ENCODE results near the gene SLC9A9. TPM values are rescaled to one million over a fixed set of nuclear protein-coding genes. Genes with fewer than 3 reads are reported as not detected.
A peak's percentile ranks its signal among the peaks of the same experiment; 100 is the strongest.

SLC9A9 gene
- total and polyA plus RNA-seq, 9 of the 15 experiments (the other 6 are each of a cell fraction or from before 2014, with no cell fraction given): 0.03 to 0.13 TPM; not detected in 7

- Histone ChIP-seq H3K4me3 (no peak overlapping the region), H4K20me1 (replicated peaks; ENCODE audit: control insufficient read depth, insufficient read depth, low read length) (no peaks in the 10 kb centered on the region), H3K27ac (ENCODE audit: extremely low read depth, low read depth, low read length) (no peak overlapping the region), H3K4me1 (replicated peaks in 1 of 2; ENCODE audit: control insufficient read depth in 2 of 2, insufficient read depth in 2 of 2, low read length in 2 of 2) (peaks cover 0 to 12% of the 10 kb centered on the region in 2 experiments; a peak in 2 of 5 replicates), H2AFZ (ENCODE audit: low read depth, low read length) (peak overlapping the region; percentile 58; the same call in 1 of the 2 replicates), H3K27me3 (ENCODE audit: control insufficient read depth in 2 of 2, insufficient read depth in 2 of 2, low read length in 2 of 2) (no peaks in the 10 kb centered on the region), H3K9ac (ENCODE audit: insufficient read depth in 1 of 2, low read depth in 2 of 2, low read length in 2 of 2) (no peak overlapping the region), H3K4me2 (ENCODE audit: insufficient read depth, low read length) (no peak overlapping the region), H3K9me3 (replicated peaks; ENCODE audit: control insufficient read depth, insufficient read depth, low read depth, low read length) (no peaks in the 10 kb centered on the region), H3K79me2 (ENCODE audit: control insufficient read depth, insufficient read depth, low read length) (no peaks in the 10 kb centered on the region), H3K9me1 (ENCODE audit: control insufficient read depth, insufficient read depth, low read length) (no peaks in the 10 kb centered on the region), H3K36me3 (ENCODE audit: control insufficient read depth, insufficient read depth, low read length) (no peaks in the 10 kb centered on the region)
- ChIA-PET CTCF (ENCODE audit: low intra/inter-chr PET ratio) (no interaction called here), POLR2A (interaction anchor here (1.2 kb wide), 1 partner anchor 14 kb away, joined by 5 read pairs; no protein-coding TSS in a partner anchor)
- ATAC-seq (no peak), DNase-seq (ENCODE audit: extremely low read depth in 1 of 4, low spot score in 3 of 4) (no peak), FAIRE-seq (no peak)
- no TSS peak for BruUV-seq (replicated peaks)
- TF ChIP-seq MAFF (IDR thresholded peaks at IDR 0.05; ENCODE audit: low read length) (peak; percentile 53; the same call in 1 of the 2 replicates), MAFG (tag; conservative IDR thresholded peaks at IDR 0.05) (0 out of 2 replicates have a peak, but pooled peaks have one; percentile 25), ZNF740 (CRISPR knock-in tag; IDR thresholded peaks at IDR 0.05) (no peak), ZNF740 (tag; IDR thresholded peaks at IDR 0.05) (no peak), PHTF2 (CRISPR knock-in tag; IDR thresholded peaks at IDR 0.05) (no peak), CHD1 (IDR thresholded peaks at IDR 0.05; ENCODE audit: low read length) (no peak), ZNF316 (IDR thresholded peaks at IDR 0.05) (peak; percentile 71), MAFK (IDR thresholded peaks at IDR 0.05; ENCODE audit: low read length) (peak; percentile 36; the same call in 1 of the 2 replicates), C11orf30 (IDR thresholded peaks at IDR 0.05; ENCODE audit: low read depth) (peak; percentile 66)
- in situ Hi-C loops (cut with MboI) (no loop called here), intact Hi-C loops (cut with micrococcal nuclease) (no loop called here)
- WGBS (ENCODE audit: insufficient coverage, low coverage, missing lambda C conversion rate): 22% methylated on average over 5 of the region's 5 CpGs
Observed at GRCh38 chr3:143447491-143447890, 400.8 kb downstream of the SLC9A9 start.
